ENCODE results near the gene LSM10.

The LSM10 gene

DNA sequence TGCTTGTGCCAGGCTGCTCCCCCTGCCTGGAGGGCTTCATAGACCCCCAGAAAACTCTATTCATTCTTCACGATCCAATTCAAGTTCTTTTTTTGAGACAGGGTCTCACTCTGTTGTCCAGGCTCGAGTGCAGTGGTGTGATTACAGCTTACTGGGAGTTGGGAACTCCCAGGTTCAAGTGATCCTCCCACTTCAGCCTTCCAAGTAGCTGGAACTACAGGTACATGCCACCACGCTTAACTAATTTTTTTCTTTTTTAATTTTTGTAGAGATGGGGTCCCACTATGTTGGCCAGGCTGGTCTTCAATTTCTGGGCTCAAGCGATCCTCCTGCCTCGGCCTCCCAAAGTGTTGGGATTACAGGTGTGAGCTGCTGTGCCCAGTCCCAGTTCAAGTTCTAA, 16.3 kb downstream of the LSM10 start:
- Histone ChIP-seq H3K79me2 (ENCODE audit: control insufficient read depth, low read length) (peaks cover 93% of the 10 kb centered on the region), H3F3A (ENCODE audit: control insufficient read depth, insufficient read depth) (peaks cover 5% of the 10 kb centered on the region), H3K4me3 (ENCODE audit: low read length) (no peak overlapping the region), H3K27me3 (ENCODE audit: control insufficient read depth, low read length) (no peaks in the 10 kb centered on the region), H3K9me3 (ENCODE audit: control insufficient read depth, insufficient read depth, low read length) (no peaks in the 10 kb centered on the region), H3K4me2 (ENCODE audit: low read length) (peak overlapping the region; percentile 76), H3K9me2 (replicated peaks; ENCODE audit: control insufficient read depth, low read length) (no peaks in the 10 kb centered on the region), H3K4me1 (ENCODE audit: control insufficient read depth, low read length) (peaks cover 86% of the 10 kb centered on the region), H3K36me3 (ENCODE audit: control insufficient read depth, low read length) (peaks cover 73% of the 10 kb centered on the region), H3K27ac (ENCODE audit: low read depth, low read length) (no peak overlapping the region), H4K20me1 (ENCODE audit: control insufficient read depth, insufficient read depth, low read depth, low read length) (peaks cover 22% of the 10 kb centered on the region; the same call in 1 of the 2 replicates)
- TF ChIP-seq EZH2phosphoT487 (IDR thresholded peaks at IDR 0.05; ENCODE audit: borderline replicate concordance, low read length) (no peak), CTCF (IDR thresholded peaks at IDR 0.05; ENCODE audit: low read depth, low read length, poor library complexity, severe bottlenecking) (no peak)

DNA sequence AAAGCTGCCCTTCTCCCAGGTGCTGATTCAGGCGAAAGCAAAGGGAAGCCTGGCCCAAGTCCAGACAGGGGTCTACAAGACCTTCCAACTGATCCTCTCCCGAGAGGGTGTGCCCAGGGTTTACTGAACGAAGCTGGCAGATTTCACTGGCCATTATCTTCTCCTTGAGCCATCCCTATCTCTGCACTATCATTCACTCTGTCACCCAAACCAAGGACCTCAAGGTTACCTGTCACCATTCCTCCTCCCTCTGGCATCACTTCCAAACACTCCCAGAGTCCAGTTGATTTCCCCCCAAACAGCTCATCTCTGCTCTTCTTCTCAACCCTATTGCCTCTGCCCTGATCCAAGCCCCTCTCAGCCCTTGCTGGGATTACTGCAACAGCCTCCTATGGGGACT, 16.9 kb downstream of the LSM10 start:
- Histone ChIP-seq H3K4me1 (ENCODE audit: control insufficient read depth, low read length) (peaks cover 88% of the 10 kb centered on the region), H3K36me3 (ENCODE audit: control insufficient read depth, low read length) (peaks cover 77% of the 10 kb centered on the region), H3F3A (ENCODE audit: control insufficient read depth, insufficient read depth) (peaks cover 5% of the 10 kb centered on the region; the same call in 1 of the 2 replicates), H4K20me1 (ENCODE audit: control insufficient read depth, insufficient read depth, low read depth, low read length) (peaks cover 22% of the 10 kb centered on the region; the same call in 1 of the 2 replicates), H3K4me2 (ENCODE audit: low read length) (peak overlapping the region; percentile 41), H3K9me2 (replicated peaks; ENCODE audit: control insufficient read depth, low read length) (no peaks in the 10 kb centered on the region), H3K4me3 (ENCODE audit: low read length) (no peak overlapping the region), H3K27ac (ENCODE audit: low read depth, low read length) (peak overlapping the region; percentile 21), H3K9me3 (ENCODE audit: control insufficient read depth, insufficient read depth, low read length) (no peaks in the 10 kb centered on the region), H3K27me3 (ENCODE audit: control insufficient read depth, low read length) (no peaks in the 10 kb centered on the region), H3K79me2 (ENCODE audit: control insufficient read depth, low read length) (peaks cover 99% of the 10 kb centered on the region)
- TF ChIP-seq EZH2phosphoT487 (IDR thresholded peaks at IDR 0.05; ENCODE audit: borderline replicate concordance, low read length), result no peak
- no peak for TF ChIP-seq CTCF (IDR thresholded peaks at IDR 0.05; ENCODE audit: low read depth, low read length, poor library complexity, severe bottlenecking)

GRCh38 chr1:36380143-36380619, 17.5 kb downstream of the LSM10 start:
- Histone ChIP-seq H3F3A (ENCODE audit: control insufficient read depth, insufficient read depth) (peaks cover 5% of the 10 kb centered on the region; the same call in 1 of the 2 replicates), H3K4me2 (ENCODE audit: low read length) (peak overlapping the region; percentile 41), H3K4me3 (ENCODE audit: low read length) (no peak overlapping the region), H3K27ac (ENCODE audit: low read depth, low read length) (peak overlapping the region; percentile 21), H3K79me2 (ENCODE audit: control insufficient read depth, low read length) (peaks cover 100% of the 10 kb centered on the region), H3K9me3 (ENCODE audit: control insufficient read depth, insufficient read depth, low read length) (no peaks in the 10 kb centered on the region), H3K9me2 (replicated peaks; ENCODE audit: control insufficient read depth, low read length) (no peaks in the 10 kb centered on the region), H3K36me3 (ENCODE audit: control insufficient read depth, low read length) (peaks cover 76% of the 10 kb centered on the region), H3K27me3 (ENCODE audit: control insufficient read depth, low read length) (no peaks in the 10 kb centered on the region), H4K20me1 (ENCODE audit: control insufficient read depth, insufficient read depth, low read depth, low read length) (peaks cover 22% of the 10 kb centered on the region; the same call in 1 of the 2 replicates), H3K4me1 (ENCODE audit: control insufficient read depth, low read length) (peaks cover 94% of the 10 kb centered on the region)
- TF ChIP-seq CTCF (IDR thresholded peaks at IDR 0.05; ENCODE audit: low read depth, low read length, poor library complexity, severe bottlenecking) (no peak), EZH2phosphoT487 (IDR thresholded peaks at IDR 0.05; ENCODE audit: borderline replicate concordance, low read length) (no peak)
